Endodermal cell (in vitro differentiated cells): Measurements from ENCODE around the gene PLA2G4D. TPM values are rescaled to one million over a fixed set of nuclear protein-coding genes. Genes with fewer than 3 reads are reported as not detected.

ENCODE experiments used
- DNase-seq: peaks from one replicate; pipeline ENCODE4 v3.0.0-alpha.2; 2017
- H3K27ac ChIP-seq: 2 replicates; pipeline ENCODE4 v1.5.1; 2013; ENCODE audit warnings: mild to moderate bottlenecking, low read depth, low read length, moderate library complexity
- H3K27me3 ChIP-seq: 2 replicates; pipeline ENCODE4 v1.6.1; 2013; ENCODE audit warnings: mild to moderate bottlenecking, low read length, moderate library complexity; ENCODE audit not compliant: insufficient read depth, control insufficient read depth, poor library complexity, severe bottlenecking
- H3K36me3 ChIP-seq: 2 replicates; pipeline ENCODE4 v1.7.0; 2013; ENCODE audit warnings: mild to moderate bottlenecking, low read length, moderate library complexity; ENCODE audit not compliant: control insufficient read depth, insufficient read depth
- H3K4me1 ChIP-seq: one replicate; pipeline ENCODE4 v1.7.0; 2013; ENCODE audit warnings: low read length; ENCODE audit not compliant: control insufficient read depth, insufficient read depth
- H3K4me3 ChIP-seq: 2 replicates; pipeline ENCODE4 v1.5.1; 2013; ENCODE audit warnings: mild to moderate bottlenecking, low read length, moderate library complexity
- H3K9ac ChIP-seq: 2 replicates; pipeline ENCODE4 v1.6.1; 2013; ENCODE audit warnings: mild to moderate bottlenecking, low read length, moderate library complexity; ENCODE audit not compliant: poor library complexity, severe bottlenecking; ENCODE audit errors: extremely low read depth
- H3K9me3 ChIP-seq: 2 replicates; pipeline ENCODE4 v1.6.1; 2013; ENCODE audit warnings: mild to moderate bottlenecking, low read length, moderate library complexity; ENCODE audit not compliant: control insufficient read depth
- H3K27ac Mint-ChIP-seq: 2 replicates; pipeline ENCODE4 v1.8.0; 2020; ENCODE audit warnings: mixed read lengths
- H3K27me3 Mint-ChIP-seq: 2 replicates; pipeline ENCODE4 v1.8.0; 2021; ENCODE audit warnings: mild to moderate bottlenecking, mixed read lengths; ENCODE audit not compliant: insufficient read depth
- H3K36me3 Mint-ChIP-seq: 2 replicates; pipeline ENCODE4 v1.8.0; 2020; ENCODE audit warnings: low read depth, mixed read lengths
- H3K4me1 Mint-ChIP-seq: 2 replicates; pipeline ENCODE4 v1.8.0; 2020; ENCODE audit warnings: mixed read lengths
- H3K4me3 Mint-ChIP-seq: 2 replicates; pipeline ENCODE4 v1.8.0; 2020; ENCODE audit warnings: mild to moderate bottlenecking, moderate library complexity, mixed read lengths
- H3K9me3 Mint-ChIP-seq: 2 replicates; pipeline ENCODE4 v1.8.0; 2020; ENCODE audit warnings: mild to moderate bottlenecking, mixed read lengths
- CTCF ChIP-seq: fragments of 200-600 bp; sonication (generic); conservative IDR thresholded peaks from 2 replicates; pipeline ENCODE4 v1.5.0; 2021; ENCODE audit warnings: antibody characterized with exemption, mild to moderate bottlenecking
- WGBS, 2 experiments: methylation state at CpG; one replicate each; pipeline versions ENCODE4 v1.1.5 to v1.1.7; 2013; ENCODE audit warnings: missing lambda C conversion rate in 2 of 2, mixed read lengths in 1 of 2; ENCODE audit not compliant: insufficient coverage in 1 of 2, insufficient read length in 1 of 2; 5-methylcytosine and 5-hydroxymethylcytosine counted together
- total RNA-seq, 2 donors: library from RNA; stranded (reverse); fragmentation: NEBNext Ultra II Directional in 1 of 2; extraction: Animal tissue kit (Norgen Biotek cat#: 25700) in 1 of 2; gene quantifications; 2 replicates in 1 of 2; 3 replicates in 1 of 2; pipeline ENCODE4 v1.2.1, GENCODE V29; 2021

The PLA2G4D gene
- total RNA-seq, 2 donors from 2014 or later = not detected

DNA sequence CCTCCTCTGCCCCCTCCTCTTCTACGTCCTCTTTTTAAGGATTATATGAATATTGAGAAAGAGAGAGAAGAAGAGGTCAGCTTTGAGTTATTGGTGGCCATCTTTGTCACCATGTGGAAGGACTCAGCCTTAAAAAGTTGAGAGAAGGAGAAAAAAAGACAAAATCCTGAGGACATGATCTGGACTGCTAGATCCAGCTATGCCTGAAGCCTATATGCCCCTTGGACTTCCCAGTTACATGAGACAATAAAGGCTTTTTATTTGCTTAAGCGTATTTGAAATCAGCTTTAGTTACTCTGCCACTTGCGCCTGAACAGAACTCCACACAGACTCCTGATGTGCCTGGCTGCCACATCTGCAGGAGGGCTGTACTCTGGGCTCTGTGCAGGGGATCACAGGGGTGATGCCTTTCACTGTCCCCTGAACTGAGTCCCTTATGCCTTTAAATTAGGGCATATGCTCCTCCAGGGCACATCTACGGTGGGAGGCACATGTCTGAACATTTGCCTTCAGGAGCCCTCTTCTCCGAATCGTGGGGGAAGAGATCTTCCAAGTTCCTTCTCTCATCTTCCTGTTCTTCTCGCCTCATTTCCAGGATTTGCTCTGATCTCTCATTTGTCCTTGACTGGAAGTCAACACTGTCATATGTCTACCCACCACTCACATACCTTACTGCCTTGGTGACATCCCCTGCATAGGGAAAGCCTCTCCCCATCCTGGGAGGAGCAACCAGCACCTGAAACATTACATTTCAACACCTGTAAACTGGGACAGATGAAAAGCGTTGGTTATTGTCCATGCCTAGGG, 59.5 kb downstream of the PLA2G4D start:
- Mint-ChIP-seq H3K4me3 (no peak overlapping the region), H3K27ac (no peak overlapping the region), H3K4me1 (peaks cover 5% of the 10 kb centered on the region), H3K36me3 (no peaks in the 10 kb centered on the region), H3K27me3 (peaks cover 4% of the 10 kb centered on the region), H3K9me3 (peaks cover 5% of the 10 kb centered on the region)
- Histone ChIP-seq H3K36me3 (no peaks in the 10 kb centered on the region), H3K27me3 (no peaks in the 10 kb centered on the region), H3K4me1 (no peaks in the 10 kb centered on the region), H3K9me3 (peaks cover 9% of the 10 kb centered on the region), H3K27ac (no peak overlapping the region), H3K4me3 (no peak overlapping the region), H3K9ac (no peak overlapping the region)
- 73 to 88% methylated on average over 5 to 8 of the region's 8 CpGs for WGBS, 2 experiments
- no peak for TF ChIP-seq CTCF
- no peak for DNase-seq

GRCh38 chr15:42033214-42033873, 61.0 kb downstream of the PLA2G4D start:
- peaks cover 5% of the 10 kb centered on the region for H3K9me3 Mint-ChIP-seq
- WGBS, 2 experiments = 89 to 94% methylated on average over 1 to 3 of the region's 3 CpGs
- Histone ChIP-seq H3K4me3 (no peak overlapping the region), H3K9ac (no peak overlapping the region), H3K27ac (no peak overlapping the region), H3K27me3 (no peaks in the 10 kb centered on the region), H3K36me3 (no peaks in the 10 kb centered on the region), H3K4me1 (no peaks in the 10 kb centered on the region), H3K9me3 (peaks cover 9% of the 10 kb centered on the region)
- no peak for DNase-seq
- no peak for TF ChIP-seq CTCF
- no peak overlapping the region for H3K4me3 Mint-ChIP-seq
- H3K27ac Mint-ChIP-seq = no peak overlapping the region
- peaks cover 5% of the 10 kb centered on the region for H3K4me1 Mint-ChIP-seq
- H3K36me3 Mint-ChIP-seq = no peaks in the 10 kb centered on the region
- H3K27me3 Mint-ChIP-seq = peaks cover 4% of the 10 kb centered on the region

- Histone ChIP-seq H3K4me1 (no peaks in the 10 kb centered on the region), H3K27ac (no peak overlapping the region), H3K4me3 (no peak overlapping the region), H3K9me3 (peaks cover 9% of the 10 kb centered on the region), H3K9ac (no peak overlapping the region), H3K27me3 (no peaks in the 10 kb centered on the region), H3K36me3 (no peaks in the 10 kb centered on the region)
- Mint-ChIP-seq H3K27ac (no peak overlapping the region), H3K9me3 (peaks cover 3% of the 10 kb centered on the region), H3K4me3 (no peak overlapping the region), H3K36me3 (no peaks in the 10 kb centered on the region), H3K4me1 (peaks cover 5% of the 10 kb centered on the region), H3K27me3 (peaks cover 4% of the 10 kb centered on the region)
- 84 to 96% methylated on average over 6 to 9 of the region's 9 CpGs for WGBS, 2 experiments
- DNase-seq = no peak
- no peak for TF ChIP-seq CTCF
Observed at GRCh38 chr15:42032376-42033213, 61.8 kb downstream of the PLA2G4D start.
